GM18907 (cell line): ENCODE measurements around the gene VASH1.

Source experiments
- ATAC-seq: cut with Tn5 transposase; IDR thresholded peaks from one replicate; pipeline ENCODE4 v1.9.1; 2021; ENCODE audit warnings: mild to moderate bottlenecking, moderate library complexity; ENCODE audit not compliant: unreplicated experiment

VASH1 gene

DNA sequence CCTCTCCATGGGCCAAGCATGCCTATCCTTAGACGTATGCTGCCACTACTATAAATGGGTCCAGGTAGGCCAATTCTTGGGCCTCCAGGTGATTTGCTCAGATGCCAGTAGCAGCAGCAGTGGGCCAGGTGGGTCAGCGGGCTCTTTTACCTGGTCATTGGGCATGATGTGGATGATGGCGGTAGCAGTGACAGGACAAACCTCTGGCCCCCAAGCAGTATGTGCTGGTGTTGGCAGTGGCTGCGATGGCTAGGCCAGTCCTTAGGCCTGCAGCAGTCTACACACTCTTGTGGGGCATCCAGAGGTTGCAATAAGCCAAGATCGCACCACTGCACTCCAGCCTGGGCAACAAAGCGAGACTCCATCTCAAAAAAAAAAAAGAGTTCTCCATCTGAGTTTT, 19.1 kb upstream of the VASH1 start:
- no peak for ATAC-seq

DNA sequence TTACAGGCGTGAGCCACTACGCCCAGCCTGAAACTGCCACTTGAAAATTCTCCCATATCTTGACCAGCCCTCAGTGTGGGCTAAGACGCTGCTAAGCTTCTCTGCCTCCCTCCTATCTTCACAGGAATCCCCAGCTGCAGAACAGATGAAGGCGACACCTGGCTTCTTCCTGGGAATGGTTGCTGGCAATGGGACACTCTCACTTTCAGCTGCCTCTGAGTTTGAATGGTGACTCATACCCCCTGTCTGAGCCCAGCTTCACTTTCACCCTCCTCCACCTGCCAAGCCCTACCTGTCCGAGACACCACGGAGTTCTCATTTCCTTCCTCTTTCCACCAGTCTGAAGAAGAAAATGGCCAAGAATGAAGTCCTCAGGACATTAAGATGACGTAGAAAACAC, 18.3 kb upstream of the VASH1 start:
- ATAC-seq, result no peak

DNA sequence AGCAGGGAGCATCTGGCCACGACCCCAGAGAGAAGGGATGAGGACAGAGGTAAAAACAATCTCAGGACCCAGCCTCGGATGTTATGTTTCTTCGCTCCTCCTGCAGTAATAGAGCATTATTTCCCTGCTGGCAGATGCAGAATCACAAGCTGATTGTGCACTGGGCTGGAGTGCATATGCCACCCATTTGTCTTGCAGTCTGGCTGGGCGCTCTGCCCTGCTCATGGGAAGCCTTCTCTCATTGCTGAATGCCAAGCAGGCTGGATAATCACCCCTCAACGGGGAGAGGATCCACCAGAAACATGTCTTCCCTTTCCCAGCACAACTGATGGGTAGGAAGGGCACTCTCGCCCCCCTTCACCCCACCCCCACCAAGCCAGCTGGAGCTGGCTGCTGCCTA, 8.5 kb upstream of the VASH1 start:
- no peak for ATAC-seq

DNA sequence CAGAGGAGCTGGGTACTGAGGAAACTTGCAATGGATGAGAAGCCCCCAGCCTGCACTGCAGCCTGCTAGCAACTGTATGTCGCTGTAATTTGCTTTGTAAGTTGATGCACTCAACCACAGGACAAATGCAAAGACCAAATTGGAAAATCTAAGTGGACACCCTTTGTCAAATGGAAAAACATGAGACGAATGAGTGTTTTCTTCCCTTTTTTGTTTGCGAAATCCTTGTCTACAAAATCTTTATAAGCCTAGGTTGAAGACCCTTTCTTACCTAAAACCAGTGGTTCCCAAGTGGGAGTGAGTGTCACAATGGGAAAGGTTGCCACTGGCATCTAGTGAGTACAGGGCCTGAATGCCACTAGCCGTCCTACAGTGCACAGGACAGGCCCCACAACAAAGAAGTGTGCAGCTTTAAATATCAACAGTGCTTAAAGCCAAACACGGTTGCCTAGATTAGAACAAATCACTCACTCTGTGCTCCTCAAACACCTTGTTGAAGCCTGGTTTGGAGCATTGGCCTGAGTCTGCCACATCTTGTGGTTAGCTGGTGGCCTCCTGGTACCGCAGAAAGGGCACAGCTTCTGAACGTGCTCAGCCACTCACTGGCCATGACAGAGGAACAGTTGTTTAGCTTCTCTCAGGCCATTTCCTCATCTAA, 7.6 kb upstream of the VASH1 start:
- ATAC-seq, result no peak

DNA sequence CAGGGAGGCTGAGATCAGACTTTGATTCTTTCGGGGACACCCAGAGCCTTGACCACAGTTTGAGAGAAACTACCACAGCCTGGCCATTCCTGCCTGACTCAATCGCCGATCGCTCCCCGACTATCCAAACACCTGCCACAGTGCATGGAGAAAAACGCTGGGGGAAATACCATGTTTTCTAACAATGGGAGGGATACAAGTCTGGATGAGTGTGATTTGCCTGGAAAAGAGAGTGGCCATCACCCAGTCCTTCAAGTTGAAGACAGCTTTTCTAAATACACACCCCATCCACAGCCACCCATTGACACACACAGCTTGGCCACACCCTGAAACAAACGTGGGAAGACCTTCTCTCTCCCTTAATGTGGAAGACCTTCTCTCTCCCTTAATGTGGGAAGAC, 6.7 kb upstream of the VASH1 start:
- ATAC-seq, result no peak

DNA sequence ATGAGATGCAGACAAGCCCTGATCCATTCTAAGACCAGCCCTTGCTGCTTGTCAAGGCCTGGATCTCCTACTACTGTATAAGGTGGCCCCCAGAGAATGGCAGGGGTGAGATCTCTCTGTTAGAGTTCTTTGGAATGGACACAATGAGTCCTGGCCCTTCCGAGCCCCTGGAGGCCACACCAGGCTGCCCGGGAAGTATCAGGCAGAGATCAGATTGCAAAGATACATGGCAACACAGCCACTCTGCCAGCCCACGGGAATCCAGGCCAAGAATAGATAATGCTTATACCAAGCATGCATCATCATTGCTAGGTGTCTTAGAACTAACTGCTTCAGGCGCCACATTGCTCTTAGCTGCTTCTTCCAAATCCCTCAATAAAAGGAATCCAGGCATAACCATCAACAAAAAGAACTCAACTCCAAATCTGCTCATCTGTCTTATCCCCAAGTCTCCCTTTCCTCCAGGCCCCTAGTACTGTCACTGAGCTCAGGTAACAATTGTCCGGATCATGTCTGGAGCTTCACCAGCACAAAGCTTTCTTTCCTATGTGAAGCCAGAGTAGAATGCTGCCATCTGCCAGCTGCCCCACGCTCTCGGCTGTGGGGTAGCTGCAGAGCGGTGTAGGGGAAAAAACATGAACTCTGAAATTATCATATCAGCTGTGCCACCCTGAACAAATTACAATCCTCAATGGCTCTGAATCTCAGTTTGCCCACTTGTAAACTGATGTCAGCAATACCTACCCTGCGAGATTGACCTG, 5.5 kb upstream of the VASH1 start:
- ATAC-seq, result no peak

DNA sequence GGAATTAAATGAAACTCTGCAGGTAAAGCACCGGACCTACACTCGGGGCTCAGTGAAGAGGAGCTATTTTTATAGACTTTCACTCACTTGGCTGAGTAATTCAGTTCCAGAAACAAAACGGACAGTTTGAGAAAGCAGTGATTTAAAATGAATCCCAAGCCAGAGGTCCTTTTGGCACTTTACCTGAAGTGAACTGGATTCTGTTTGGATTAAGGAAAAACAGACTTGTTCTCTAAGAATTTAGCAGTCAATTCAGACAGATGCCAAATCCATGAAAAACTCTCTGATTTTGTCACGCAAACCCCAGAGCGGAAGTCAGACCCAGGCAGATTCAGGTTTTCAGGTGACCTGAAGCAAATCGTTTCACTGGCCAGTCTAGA, 4.9 kb upstream of the VASH1 start:
- ATAC-seq, result no peak

DNA sequence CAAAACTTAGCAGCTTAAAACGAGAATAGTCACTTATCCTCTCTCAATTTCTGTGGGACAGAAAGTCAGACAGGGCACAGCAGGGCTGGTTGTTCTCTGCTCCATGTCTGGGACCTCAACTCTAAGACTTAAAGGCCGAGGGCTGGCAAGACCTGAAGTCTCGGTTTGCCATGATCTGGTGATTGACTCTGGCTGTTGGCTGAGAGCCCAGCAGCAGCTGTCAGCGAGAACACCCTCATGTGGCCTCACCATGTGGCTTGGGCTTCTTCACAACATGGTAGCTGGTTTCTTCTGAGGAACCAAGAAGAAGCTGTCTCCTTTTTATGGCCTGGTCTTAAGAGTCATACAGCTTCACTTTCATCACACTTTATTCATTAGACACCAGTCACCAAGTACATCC, 1.7 kb upstream of the VASH1 start:
- ATAC-seq, result no peak

DNA sequence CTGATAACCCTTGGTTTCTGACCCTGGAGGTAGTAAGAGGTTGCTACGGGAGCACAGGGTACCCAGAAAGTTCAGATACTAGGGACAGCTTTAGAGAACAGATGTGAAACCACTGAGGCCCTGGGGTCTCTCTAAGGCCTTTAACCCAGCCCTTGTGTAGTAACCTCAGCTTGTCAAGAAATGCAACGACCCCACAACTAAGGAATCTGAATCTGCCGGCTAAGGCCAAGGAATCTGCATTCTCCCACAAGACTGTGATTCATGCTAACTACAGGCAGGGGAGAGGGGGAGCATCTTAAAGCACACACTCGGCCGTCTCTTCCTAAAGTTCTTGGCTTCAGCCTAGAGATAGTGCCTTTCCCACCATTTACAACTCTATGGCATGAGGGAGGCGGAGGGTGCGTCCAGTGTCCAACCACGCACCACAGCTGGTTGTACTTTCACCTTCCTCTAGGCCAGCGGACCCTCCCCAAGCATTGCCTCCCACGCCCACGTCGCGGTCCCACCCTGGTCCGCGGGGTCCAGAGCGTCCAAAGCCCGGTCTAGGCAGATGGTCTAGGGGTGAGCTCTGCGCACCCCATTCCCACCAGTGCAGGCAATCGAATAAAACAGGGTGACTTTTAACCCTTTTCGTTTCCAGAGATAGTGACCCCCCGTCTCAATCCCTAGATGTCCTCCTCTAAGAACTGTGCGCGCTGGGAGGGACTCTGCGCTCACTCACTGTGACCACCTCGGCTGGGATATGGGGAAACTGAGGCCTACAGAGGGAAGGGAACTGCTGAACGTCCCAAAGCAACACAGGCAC, 735 bp upstream of the VASH1 start:
- ATAC-seq, result no peak

DNA sequence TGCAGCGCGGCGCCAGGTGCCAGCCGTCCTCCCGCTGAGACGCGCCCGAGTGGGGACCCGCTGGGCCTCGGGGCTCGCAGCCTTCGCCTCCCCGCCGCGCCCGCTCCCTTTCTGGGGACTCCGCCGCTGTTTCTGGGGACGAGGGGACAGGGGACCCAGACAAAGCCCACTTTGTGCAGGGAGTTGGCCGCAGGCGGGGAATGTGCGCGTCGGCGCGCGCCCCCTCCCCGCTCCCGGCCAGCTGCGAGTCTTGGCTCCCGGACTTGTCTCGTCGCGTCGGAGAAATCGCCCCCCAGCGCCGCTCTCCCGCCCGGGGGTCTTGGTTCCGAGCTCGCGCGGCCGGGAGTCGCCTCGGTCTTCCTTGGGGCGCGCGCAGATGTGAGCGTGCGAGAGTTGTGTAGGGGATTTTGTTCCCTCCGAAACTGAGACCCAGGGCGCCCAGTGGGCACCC, 717 bp downstream of the VASH1 start:
- no peak for ATAC-seq

DNA sequence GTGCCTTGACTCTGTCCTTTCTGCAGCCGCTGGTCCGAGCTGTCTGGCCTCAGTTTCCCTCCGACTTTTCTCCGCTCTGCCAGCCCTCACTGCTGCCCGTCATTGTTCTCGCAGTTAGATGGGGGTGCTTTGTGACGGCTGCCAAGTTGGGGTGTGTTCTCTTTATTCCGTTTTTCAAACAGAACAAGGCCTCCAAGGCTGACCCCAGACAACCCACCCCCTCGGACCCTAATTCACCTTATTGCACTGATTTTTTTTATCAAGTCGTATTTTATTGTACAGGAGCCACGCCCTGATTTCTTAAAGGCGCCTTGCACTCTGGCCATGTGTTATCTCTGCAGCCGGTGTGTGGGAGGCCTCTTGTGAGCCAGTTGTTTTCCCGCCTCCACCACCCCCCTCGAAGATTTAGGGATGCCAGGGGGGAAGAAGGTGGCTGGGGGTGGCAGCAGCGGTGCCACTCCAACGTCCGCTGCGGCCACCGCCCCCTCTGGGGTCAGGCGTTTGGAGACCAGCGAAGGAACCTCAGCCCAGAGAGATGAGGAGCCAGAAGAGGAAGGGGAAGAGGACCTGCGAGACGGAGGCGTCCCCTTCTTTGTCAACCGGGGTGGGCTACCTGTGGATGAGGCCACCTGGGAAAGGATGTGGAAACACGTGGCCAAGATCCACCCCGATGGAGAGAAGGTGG, 1.3 kb downstream of the VASH1 start:
- no peak for ATAC-seq

DNA sequence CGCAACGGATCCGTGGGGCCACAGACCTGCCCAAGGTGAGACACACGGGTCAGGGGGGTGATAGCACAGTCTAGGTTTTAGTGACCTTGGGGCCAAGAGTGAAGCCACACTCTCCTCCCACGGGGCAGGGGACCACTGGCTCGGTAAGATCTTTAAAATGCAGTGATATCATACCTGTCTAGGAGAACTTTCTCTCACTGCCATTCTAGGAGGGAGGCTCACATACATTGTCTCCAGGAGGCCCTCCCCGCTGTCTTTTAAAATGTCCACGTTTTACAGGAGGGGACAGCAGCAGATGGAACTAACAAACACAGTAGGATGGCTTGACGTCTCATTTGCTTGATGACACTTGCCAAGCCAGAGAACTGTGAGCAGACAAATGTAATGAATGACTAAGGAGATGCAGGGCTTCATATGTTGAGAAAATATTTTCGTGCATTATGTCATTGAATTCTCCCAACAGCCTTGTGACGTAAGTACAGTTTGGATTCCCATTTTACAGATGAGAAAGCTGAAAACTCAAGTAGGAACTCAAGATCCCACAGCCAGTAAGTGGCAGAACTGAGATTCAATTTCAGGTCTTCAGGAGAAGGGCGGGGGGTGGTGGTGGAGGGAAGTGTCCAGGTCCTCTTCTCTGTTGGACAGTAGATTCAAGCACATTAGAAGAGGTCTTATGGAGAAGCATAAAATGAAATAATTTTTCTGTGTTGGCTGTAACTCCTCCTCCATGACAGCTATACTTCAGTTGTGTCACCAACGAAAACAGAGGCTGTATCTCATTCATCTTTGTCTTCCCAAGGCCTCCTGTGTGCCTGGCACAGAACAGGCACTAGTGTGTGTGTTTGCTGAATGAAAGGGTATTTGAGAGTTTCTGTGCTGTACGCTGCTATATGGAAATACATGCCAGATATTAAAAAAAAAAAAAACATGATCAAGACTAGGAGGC, 2.1 kb downstream of the VASH1 start:
- ATAC-seq, result no peak

DNA sequence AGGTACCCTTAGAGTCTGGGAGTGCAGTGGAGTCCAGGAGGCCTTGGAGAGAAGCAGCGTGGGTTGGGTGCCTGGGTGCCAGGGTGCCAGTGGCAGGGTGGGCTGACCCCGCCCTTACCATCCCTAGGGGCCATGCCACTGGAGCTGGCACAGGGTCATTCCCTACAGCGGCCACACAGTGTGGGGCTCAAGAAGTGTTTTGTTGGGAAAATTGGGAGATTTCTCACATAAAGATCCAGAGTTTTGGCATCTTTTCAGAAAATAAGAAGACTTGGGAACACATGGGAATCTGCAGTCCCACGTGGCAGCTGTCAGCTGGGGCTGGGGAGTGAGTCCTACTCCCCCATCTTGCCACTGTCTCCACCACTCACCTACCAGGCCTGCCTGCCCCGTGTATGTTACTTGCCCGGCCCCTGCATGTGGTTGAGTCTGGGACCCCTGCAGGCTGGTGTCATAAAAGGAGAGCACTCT, 4.2 kb downstream of the VASH1 start:
- ATAC-seq, result no peak

DNA sequence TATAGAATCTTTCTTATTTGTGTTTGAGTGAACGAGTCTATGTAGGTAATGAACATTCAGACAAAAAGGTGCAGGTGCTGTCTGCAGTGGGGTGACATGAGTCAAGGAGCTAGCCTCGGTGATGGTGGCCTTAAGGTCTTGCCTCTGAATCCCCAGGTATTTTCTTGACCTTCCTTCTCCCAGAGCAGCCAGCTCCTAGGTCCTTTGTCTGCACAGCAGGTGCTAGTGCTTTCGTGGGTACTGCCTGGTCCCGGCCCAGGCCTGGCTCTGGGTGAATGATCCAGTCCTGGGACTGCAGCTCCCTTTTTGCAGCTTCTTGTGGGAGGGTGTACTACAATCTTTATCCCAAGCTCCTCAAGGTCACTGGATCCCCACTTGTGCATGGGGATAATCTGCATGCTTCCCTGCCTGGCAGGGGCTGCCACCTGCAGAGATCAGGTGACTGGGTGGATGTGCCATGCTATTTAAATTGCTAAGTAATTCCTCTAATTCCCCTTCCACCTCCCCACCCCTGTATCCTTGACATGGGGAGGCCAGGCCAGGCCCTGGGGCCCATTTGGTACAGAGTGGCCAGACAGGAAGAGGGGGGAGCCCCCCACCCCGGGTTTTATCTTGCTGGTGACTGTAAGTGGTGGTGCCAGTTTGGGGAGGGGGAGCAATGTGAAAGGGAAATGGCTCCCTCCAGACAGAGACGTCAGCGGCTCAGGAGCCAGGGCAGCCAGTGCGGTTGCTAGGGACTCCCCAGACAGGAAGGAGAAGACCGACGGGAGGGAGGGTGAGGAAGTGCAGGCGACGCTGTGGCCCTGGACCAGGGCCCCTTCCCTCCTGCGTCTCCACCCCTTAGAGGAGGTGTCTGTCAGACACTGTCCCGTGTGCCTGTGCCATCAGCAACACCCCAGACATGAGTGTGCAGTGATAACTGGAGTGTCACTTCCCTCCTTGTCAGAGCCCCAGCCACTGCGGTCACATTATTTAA, 6.7 kb downstream of the VASH1 start:
- ATAC-seq, result peak; percentile 92

DNA sequence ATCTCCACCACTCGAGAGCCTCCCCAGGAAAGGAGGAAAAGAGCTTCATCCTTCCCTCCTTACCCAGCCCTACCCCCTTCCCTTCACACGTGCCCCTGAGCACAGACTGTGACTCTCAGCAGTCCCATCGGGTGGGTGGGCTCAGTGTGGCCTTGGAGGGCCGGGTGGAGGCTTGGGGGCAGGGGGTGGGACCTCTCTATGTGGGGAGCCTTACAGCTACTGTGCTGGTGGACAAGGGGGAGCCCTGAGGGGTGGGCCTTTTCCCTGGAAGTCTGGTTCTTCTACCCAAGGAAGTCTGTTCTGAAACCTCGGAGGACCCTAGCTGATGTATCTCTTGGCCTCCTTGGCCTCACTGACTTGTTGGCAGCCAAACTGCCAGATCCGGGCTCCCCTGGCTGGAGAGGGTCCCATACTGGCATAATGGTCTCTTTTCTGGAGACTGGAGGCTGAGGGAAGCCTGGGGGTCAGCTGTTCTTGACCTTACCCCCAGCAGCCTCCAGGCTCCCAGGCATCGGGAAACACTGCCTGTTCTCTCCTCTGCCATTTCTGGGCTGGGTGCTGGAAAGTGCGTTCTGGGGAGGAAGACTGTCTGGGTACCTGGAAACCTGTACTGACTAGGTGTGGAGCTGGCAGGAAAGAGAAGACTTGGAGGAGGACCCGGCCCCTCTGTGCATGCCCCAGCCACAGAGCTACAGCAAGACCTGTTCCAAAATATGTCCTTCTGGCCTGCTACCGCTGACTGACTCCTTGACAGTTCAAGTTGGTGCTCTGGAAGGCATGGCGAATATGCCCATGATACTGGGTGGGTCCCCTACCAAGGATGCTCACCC, 7.6 kb downstream of the VASH1 start:
- no peak for ATAC-seq

DNA sequence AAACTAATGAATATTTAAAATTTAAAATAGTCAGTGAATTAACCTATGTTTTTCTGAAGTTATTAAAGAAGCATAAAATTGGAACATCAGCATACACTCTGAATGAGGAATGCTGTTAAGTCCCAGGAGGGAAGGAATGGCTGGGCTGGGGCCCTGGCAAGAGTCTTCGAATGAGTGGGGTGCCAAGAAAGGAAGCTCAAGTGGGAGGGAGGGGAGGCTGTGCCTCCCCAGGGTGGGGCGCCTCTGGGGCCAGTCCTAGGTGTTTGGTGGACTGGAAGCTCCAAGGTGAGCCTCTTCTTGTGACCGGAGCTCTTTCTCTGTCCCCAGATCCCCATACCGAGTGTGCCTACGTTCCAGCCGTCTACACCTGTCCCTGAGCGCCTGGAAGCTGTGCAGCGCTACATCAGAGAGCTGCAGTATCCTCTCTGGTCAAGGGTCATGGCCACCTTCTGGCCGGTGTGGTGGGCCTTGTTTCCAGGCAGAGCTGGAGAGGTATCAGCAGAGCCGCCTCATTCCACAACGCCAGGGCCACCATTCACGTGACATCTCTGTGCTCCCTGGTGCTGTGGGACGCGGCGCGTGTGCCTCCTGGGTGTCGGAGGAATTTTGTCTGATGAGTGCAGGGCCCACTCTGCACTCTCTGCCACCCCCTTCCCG, 8.5 kb downstream of the VASH1 start:
- no peak for ATAC-seq
